GM12873 (cell line): ENCODE data around the gene VGLL4.

Experiments used
- TF ChIP-seq, protein P1 (sequence below): IDR thresholded peaks from 2 replicates; pipeline ENCODE4 v1.5.1; 2012; ENCODE audit warnings: low read depth, mild to moderate bottlenecking, moderate library complexity, low read length, control low read depth; ENCODE audit not compliant: insufficient read depth; ENCODE audit errors: missing control alignments

Gene VGLL4

DNA sequence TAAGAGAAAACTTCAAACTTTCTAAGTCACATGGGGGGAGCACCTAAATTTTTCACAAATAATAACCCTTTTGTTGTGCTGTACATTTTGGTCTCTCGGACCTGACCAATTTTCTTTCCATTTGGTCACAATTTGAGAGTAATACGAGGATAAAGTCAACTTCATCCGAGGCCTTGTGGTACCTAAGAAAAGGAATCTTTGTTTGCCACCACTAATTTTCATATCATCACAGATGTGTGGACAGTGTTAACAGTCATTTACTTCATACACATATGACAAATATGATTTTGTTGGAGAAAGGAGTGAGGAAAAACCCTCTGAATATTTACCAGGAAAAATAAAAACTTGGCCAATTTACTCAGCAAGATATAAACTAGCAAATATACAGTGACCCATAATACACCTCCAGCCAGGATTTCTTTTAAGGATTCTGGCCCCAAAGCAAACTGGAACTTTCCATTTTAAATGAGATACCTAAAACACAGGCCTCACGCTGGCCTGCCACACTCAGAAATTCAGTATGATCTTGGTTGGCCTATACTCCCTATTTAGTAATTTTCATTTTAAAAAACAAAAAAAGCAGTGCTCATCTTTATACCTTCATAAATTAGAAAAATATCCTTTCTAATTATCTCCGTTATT lies 40.7 kb downstream of the VGLL4 start:
- TF ChIP-seq, protein P1, sequence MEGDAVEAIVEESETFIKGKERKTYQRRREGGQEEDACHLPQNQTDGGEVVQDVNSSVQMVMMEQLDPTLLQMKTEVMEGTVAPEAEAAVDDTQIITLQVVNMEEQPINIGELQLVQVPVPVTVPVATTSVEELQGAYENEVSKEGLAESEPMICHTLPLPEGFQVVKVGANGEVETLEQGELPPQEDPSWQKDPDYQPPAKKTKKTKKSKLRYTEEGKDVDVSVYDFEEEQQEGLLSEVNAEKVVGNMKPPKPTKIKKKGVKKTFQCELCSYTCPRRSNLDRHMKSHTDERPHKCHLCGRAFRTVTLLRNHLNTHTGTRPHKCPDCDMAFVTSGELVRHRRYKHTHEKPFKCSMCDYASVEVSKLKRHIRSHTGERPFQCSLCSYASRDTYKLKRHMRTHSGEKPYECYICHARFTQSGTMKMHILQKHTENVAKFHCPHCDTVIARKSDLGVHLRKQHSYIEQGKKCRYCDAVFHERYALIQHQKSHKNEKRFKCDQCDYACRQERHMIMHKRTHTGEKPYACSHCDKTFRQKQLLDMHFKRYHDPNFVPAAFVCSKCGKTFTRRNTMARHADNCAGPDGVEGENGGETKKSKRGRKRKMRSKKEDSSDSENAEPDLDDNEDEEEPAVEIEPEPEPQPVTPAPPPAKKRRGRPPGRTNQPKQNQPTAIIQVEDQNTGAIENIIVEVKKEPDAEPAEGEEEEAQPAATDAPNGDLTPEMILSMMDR = no peak

DNA sequence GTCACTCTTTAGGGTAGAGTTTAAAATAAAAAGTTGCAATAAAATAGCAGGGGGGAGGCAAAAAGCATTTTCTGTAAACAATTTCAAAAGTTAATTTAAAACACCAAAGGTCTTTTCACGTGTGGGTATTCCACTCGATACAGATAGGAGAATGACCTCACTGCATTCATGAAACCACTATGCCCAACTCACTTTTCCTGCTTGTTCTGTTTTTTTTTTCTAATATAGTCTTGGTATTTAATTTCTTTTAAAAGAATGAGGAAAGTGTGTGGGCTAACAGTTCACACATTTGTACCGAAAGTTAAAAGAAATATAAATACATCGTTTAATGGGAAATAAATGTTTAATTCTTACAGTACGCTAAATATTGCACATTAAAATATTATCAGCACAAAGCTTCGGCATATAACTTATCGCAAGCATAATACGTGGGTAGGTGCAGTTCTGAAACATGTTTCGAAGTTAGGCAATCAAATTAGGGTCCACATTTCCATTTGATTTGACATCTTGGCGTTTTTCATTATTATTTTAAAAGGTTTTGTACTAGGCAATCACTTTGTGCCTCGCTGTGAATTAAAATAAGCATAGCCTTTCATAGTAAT lies 41.4 kb downstream of the VGLL4 start:
- TF ChIP-seq, protein P1 = no peak

DNA sequence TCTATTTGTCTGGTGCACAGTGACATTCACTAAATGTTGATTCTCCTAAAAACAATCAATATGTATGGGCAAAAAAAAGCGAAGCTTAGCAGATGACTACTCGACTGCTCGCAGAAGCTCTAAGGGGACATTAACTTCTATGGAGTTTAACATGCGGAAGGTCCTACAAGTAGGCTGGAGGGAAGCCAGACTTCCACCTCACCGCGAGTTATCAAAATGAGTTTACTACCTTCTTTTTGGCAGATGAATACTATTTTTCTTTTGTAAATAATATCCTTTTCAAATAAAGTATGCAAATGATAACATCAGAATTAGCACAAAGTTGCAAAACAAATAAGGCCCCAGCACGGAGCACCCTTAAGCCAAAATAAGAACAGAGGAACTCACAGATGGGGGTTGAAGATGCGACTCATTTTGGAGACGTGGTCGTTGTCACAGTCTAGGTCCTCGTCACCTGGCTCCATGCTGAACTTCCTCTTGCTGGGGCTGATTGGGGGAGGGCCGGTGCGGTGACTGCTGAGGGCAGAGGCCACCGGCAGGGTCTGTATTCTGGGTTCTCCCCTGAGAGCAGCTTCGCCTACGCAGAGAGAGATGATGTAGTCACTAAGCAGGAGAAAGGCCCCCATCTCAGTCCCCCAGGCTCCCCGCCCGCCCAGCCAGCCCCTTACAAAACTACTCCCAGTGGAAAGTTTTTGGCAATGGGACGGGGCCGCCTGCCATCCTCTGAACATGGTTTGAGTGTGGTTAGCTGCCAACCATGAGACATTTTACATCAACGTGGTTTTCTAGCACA lies 42.1 kb downstream of the VGLL4 start:
- TF ChIP-seq, protein P1 = no peak

DNA sequence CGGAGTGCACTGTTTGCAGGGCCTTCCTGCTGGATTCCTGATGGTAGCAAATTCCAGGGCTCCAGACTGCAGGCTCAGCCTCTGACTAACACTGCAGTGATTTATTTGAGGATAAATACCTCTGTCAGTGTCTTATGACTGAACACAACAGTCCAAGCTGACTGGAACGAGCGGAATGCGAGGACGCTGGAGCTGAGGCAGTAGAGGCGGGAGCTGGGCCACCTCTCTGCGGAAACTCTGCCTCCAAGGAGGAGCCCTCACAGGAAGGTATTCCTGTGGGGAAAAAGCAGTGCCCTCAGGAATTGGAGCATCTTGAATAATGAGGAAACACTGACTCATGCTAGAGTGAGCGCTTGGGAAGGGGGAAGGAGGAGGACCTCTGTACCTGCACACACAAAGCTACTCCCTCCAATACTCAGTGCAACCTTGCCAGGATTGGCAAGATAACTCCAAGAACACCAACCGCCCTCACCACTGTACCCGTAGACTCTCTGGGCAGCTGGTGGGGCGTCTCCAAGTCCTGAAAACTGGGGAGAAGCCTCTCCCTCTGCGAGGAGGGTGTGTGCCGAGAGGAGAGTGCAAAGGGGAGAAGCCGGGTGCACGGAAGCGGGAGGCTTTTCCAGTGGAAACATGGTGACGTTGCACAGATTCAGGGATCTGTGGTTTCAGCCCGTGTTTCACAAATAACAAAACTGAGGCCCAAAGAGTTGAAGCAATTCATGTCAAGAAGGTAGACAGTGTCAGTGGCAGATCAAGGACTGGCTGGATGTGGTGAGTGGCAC lies 43.0 kb downstream of the VGLL4 start:
- TF ChIP-seq, protein P1 = no peak

DNA sequence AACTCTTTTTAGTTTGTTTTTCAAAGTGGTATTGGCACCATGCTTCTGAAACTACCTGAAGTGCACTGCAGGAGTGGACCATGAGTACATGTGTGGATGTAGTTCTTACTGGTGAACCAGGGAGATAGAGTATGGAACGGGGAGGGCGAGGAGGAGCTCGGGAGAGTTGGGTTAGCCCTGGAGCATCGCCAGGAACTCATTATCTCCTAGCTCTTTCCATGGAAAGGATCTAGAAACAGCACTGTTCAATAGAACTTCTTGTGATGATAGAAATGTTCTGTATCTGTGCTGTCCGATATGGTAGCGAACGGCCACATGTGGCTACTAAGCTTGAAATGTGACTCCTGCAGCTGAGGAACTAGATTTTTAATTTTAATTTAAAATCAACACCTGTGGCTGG lies 47.3 kb downstream of the VGLL4 start:
- TF ChIP-seq, protein P1 = no peak

DNA sequence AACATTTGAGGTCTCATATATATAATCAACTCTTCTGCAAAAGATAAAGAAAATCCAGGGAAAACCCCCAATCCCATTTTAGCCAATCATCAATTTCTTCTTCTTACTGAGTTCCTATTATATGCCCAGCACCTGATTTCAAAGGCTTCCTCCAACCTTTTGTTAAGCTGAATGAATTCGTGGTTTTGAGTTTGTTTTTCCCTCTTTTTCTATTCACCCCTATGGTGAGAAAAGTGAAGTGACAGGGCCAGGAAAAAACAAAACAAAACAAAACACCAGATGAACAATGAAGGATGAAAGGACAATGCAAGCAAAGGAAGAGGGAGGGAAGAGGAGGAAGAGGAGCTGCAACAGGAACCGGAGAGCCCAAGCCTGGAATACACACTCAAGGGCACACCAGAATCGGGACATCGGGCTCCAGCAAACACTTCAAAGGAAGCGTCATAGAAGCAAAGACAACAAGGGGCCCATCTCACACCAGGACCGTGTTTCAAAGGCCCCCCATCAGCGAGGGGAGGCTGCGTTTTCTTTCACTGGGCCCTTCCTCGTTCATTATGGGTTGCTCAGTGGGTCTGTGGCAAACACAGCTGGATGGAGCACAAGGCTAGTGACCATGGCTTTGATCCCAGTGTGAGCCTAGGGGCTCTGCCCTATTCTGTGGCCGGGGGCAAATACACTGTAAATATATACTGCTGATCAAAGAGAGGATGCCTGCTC lies 50.2 kb downstream of the VGLL4 start:
- TF ChIP-seq, protein P1 = no peak
